NCI-H1105 (cell line): Measurements from ENCODE around the gene IL3RA.
"Not testable (repeated sequence)": the region's sequence is repeated elsewhere in the genome, so short reads cannot be mapped to it uniquely, and the experiment has no call there.

Experiments used
- DNase-seq: peaks from one replicate; lab custom pipeline; 2025; lab: John Stamatoyannopoulos, UW

IL3RA gene

DNA sequence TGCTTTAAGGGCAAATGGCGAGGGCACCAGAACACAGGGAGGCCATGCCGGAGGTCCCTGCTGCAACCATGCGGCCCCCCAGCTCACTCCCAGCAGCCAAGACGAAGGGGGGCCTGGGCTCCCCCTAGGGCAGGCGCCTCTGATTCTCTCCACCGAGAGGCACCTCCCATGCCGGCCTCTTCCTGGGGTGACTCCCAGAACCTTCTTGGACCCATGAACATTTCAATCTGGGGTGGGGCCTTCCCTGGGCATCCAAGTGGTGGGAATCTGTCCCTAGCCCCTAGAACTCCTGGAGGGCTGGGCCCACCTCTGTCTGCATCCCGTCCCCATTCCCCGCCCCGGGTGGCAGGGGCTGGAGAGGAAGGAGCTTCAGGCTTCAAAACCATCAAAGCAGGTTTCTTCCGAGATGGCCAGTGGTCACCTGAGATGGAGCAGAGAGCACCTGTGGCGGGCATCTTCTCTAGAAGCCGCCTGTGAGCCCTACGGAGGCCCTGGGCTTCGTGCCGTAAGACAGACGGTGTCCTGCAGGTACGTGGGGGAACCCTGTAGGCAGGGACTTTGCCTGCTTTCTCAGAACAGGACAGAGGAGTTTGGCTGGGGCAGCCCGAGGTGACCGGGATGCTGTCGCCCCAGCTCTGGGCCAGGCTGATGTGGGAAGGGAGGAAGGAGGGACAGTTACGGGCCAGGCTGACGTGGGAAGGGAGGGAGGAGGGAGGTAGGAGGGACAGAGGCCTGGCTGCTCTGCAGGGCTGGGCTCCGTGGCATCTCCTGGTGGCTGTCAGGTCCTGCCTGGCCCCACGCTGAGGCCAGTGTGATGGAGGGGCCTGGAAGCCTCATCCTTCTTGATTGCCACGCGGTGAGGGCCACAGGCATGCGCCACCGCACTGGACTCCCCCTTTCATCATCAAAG, 62.1 kb downstream of the IL3RA start:
- no peak for DNase-seq

DNA sequence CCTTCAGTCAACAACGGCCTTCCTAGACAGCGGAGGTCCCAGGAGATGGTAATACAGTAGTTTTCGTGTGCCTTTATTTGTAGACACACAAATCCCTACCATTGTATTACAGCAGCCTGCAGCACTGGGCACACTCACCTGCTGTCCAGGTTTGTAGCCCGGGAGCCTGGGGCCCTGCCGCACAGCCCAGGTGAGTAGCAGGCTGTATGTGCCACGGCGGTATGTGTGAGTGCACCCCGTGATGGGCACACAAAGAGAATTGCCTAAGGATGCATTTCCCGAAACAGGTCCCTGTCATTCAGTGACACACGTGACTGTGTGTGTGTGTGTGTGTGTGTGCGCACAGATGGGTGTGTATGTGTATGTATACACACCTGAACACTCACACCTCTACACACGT, 63.5 kb downstream of the IL3RA start:
- no peak for DNase-seq

- no peak for DNase-seq
These were observed 64.3 kb downstream of the IL3RA start for GRCh38 chrX:1400742-1401471.

DNA sequence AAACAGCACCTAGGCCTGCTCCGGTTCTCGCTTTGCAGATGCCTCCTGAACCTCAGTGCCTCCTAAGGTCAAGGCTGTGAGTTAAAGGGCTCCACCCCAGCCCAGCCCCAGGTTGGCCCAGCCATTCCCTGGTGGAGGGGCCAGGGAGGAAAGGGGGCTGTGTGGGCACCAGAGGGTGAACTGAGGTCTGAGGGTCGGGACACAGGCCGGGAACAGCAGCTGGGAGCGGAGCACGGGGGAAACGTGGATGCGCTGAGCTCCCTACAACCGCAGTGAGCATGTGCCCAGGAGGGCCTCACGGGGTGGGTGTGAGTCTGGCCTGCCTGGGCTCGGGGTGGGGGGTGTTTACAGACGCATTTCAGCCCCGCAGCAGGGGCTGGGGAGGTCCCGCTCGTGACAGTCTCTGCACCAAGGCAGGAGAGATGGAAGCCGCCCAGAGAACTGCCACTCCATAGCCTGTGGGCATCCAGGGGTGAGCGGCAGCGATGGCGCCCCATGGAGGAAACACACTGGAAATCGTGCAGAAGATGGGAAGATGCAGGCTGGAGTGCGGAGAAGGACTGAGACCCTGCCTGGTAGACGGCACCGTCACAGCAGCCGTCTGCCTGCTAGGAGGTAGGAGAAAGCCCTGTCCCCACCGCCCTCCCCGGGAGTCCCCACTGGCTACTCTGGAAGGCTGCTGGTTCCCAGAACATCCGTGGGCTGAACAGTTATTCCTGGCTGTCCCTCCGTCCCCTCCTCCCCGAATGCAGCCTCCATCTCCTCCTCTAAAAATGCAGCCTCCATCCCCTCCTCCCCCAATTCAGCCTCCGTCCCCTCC, 65.2 kb downstream of the IL3RA start:
- DNase-seq = no peak

DNA sequence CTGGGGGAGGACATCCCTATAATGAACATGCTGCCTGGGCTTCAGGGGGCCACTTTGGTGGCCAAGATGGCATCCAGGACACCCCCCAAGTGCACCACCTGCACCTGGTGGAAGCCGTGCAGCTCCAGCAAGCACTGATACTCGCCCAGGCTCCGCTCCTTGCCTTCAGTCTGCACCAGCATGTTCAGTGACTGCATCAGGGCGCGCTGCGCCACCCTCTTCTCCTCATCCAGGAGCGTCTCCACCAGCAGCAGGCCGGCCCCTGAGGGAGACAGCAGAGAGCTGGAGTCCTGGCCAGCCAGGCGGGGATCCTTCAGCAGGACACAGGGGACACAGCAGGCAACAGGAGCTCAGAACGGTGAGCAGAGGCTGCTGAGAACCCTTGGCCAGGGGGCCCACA, 66.6 kb downstream of the IL3RA start:
- no peak for DNase-seq

- not testable (repeated sequence) for DNase-seq
These were observed 67.3 kb downstream of the IL3RA start for GRCh38 chrX:1403867-1404266.

GRCh38 chrX:1405769-1406168, 69.2 kb downstream of the IL3RA start:
- not testable (repeated sequence) for DNase-seq

DNA sequence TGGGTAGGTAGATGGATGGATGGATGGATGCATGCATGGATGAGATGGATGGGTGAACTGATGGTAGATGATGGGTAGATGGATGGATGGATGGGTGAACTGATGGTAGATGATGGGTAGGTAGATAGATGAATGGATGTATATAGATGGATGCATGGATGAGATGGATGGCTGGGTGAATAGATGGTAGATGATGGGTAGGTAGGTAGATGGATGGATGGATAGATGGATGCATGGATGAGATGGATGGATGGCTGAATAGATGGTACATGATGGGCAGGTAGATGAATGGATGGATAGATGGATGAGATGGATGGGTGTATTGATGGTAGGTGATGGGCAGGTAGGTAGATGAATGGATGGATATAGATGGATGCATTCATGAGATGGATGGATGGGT, 70.5 kb downstream of the IL3RA start:
- DNase-seq = no peak

GRCh38 chrX:1411326-1411725, 74.7 kb downstream of the IL3RA start:
- DNase-seq = no peak

GRCh38 chrX:1412551-1413161, 76.1 kb downstream of the IL3RA start:
- DNase-seq = no peak

- no peak for DNase-seq
These were observed 79.8 kb downstream of the IL3RA start for GRCh38 chrX:1416327-1416784.

DNA sequence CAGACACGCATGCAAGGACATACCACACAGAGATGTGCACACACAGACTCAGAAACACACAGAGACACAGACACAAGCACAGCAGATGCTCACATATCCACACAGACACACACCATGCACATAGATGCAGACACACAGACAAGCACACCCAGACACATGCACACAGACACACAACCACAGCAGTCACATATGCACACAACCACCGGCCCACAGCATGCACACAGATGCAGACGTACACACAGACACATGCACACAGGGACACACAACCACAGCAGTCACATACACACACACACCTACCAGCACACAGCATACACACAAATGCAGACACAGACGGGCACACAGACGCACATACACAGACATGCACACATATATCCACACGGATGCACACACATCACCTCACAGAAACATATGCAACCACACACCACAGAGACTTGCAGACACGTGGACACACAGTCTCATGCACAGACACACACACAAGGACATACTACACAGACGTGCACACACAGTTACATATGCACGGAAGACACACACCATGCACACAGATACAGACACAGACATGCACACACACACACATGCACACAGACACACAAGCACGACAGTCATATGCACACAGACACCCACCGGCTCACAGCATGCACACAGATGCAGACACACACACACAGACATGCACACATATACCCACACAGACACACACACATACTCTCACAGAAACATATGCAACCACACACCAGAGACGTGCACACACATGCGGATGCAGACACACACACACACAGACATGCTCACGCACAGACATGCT, 80.6 kb downstream of the IL3RA start:
- DNase-seq = no peak

GRCh38 chrX:1417921-1418771, 81.6 kb downstream of the IL3RA start:
- DNase-seq = no peak

- DNase-seq = no peak
These were observed 82.4 kb downstream of the IL3RA start for GRCh38 chrX:1418901-1419544.

DNA sequence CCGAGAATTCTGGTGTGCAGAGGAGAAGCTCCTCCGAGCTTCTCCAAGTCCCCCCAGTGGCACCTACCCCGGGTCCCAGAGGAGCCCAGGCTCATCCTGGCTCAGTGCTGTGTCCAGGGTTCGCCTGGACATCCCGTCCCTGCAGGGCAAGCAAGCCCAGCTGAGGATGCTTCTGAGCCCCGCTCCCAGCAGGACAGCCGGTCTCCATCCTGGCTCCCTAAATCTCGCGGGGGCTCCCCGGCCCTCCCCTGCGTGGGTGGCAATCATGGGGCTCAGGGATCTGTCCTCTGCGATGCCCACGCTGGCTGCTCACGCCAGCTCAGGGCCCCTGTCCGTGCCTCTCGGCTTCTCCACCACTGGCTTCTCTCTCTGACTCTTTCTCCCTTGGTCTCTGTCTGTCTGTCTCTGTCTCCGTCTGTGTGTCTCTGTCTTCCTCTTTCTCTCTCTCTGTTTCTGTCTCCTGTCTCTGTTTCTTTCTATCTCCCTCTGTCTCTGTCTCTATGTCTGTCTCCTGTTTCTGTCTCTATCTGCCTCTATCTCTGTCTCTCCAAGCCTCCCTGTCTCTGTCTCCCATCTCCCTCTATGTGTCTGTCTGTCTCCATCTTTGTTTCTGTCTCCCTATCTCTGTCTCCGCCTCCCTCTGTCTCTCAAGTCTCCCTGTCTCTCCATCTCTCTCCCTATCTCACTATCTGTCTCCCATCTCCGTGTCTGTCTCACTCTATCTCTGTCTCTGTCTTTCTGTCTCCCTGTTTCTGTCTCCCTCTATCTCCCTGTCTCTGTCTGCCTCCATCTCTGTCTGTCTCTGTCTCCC, 83.2 kb downstream of the IL3RA start:
- no peak for DNase-seq

- no peak for DNase-seq
These were observed 83.8 kb downstream of the IL3RA start for GRCh38 chrX:1420371-1420770.

- no peak for DNase-seq
These were observed 85.0 kb downstream of the IL3RA start for GRCh38 chrX:1421433-1422134.

- no peak for DNase-seq
These were observed 85.5 kb downstream of the IL3RA start for GRCh38 chrX:1422135-1422465.
